ENCODE measurements around the gene CAB39L. TPM values are rescaled to one million over a fixed set of nuclear protein-coding genes. Genes with fewer than 3 reads are reported as not detected.

CAB39L gene
- total RNA-seq (2021) (3.6 and 4.0 TPM in 2 replicates), Bru-seq, nascent RNA (percentile 49 among the genes with signal in this experiment), BruChase-seq, experiment 1, labeled RNA remaining after a 2-hour chase (percentile 48 among the genes with signal in this experiment), BruChase-seq, experiment 2, labeled RNA remaining after a 6-hour chase (percentile 50 among the genes with signal in this experiment)
- long read RNA-seq, transcript CAB39L-205 (11 exons, 2,416 nt) = major isoform, 6 of 13 reads
- long read RNA-seq, partial matches to known transcripts = 0 of 13 reads
- long read RNA-seq, other reads (novel, unspliced or antisense) = 7 of 13 reads

DNA sequence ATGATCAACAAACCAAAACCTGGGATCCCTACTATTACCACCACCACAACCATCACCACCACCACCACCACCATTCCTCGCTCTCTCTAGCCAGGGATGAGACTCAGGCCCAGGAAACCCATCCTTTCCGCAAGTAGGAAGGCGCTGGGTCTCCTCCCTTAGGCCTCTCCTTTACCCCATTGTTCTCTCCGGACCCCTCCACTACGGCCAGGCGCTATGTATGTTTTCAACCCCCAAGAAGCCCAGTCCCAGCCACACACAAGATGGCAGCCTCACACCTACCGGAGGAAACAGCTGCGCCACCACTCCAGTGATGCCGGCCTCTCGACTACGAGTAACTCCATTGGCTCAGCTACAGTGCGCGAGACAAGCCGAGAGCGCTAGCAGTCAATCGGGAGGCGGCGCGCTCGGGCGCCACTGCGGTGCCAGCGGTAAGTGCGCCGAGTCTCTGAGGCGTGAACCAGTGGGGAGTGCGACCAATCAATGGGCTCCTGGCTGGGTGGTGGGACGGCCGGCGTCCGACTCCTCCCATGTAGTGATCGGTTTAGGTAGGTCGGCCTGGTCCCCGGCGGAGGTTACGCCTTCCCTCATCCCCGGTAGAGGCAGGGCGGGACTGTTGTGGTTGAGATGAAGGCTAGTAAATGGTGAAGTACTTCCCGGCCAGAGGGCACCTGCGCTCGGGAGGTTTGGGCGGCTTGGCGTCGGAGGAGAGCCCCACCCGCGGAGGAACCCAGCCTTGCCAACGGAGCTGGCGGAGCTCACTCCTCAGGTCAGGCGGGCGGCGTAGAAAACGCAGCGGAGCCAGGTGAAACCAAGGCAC lies at the start of gene CAB39L, which contains the start of gene SETDB2:
CAB39L (minus strand) TSS at position 361 of the 820 bp plus-strand sequence. CDS start 61,154 bp downstream, outside the sequence.
SETDB2 (plus strand) TSS at position 571 of the 820 bp plus-strand sequence. CDS start 7,620 bp downstream, outside the sequence.
- no TSS peak for BruUV-seq (replicated peaks)
- no peaks in the 10 kb centered on the region for H3K27me3 ChIP-seq (replicated peaks; ENCODE audit: insufficient read depth, low read depth, low read length, poor library complexity)
- intact Hi-C loops (cut with micrococcal nuclease; ENCODE audit: unreplicated experiment) = loop anchor here (10.0 kb wide), 1 partner anchor 161 kb away; no protein-coding TSS in a partner anchor
- peak; percentile 99 for DNase-seq (ENCODE audit: low spot score)
- peak within 1 kb of the TSS; percentile 75 for H3K27ac ChIP-seq (ENCODE audit: low read depth, low read length, poor library complexity, severe bottlenecking)
- TF ChIP-seq, protein P1, sequence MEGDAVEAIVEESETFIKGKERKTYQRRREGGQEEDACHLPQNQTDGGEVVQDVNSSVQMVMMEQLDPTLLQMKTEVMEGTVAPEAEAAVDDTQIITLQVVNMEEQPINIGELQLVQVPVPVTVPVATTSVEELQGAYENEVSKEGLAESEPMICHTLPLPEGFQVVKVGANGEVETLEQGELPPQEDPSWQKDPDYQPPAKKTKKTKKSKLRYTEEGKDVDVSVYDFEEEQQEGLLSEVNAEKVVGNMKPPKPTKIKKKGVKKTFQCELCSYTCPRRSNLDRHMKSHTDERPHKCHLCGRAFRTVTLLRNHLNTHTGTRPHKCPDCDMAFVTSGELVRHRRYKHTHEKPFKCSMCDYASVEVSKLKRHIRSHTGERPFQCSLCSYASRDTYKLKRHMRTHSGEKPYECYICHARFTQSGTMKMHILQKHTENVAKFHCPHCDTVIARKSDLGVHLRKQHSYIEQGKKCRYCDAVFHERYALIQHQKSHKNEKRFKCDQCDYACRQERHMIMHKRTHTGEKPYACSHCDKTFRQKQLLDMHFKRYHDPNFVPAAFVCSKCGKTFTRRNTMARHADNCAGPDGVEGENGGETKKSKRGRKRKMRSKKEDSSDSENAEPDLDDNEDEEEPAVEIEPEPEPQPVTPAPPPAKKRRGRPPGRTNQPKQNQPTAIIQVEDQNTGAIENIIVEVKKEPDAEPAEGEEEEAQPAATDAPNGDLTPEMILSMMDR (conservative IDR thresholded peaks at IDR 0.05; ENCODE audit: low read depth, low read length) = peak; percentile 51; the same call in 1 of the 2 replicates
- TF ChIP-seq EZH2 (IDR thresholded peaks at IDR 0.05; ENCODE audit: borderline replicate concordance, low read depth, low read length, poor library complexity, severe bottlenecking) = no peak
- POLR2A ChIA-PET (ENCODE audit: low non-redundant PET) = interaction anchor here (0.6 kb wide), 2 partner anchors 67 to 247 kb away, joined by 3 to 14 read pairs; no protein-coding TSS in a partner anchor
- H3K36me3 ChIP-seq (ENCODE audit: insufficient read depth, low read length, poor library complexity, severe bottlenecking) = no peaks in the 10 kb centered on the region
- H3K9me3 ChIP-seq (ENCODE audit: low read depth, low read length, poor library complexity, severe bottlenecking) = no peaks in the 10 kb centered on the region
- H3K4me3 ChIP-seq (ENCODE audit: low read depth, low read length, poor library complexity, severe bottlenecking) = peak within 1 kb of the TSS; percentile 82
- CTCF ChIA-PET = no interaction called here
- H3K4me1 ChIP-seq (ENCODE audit: insufficient read depth, low read length, poor library complexity, severe bottlenecking) = peaks cover 5% of the 10 kb centered on the region

DNA sequence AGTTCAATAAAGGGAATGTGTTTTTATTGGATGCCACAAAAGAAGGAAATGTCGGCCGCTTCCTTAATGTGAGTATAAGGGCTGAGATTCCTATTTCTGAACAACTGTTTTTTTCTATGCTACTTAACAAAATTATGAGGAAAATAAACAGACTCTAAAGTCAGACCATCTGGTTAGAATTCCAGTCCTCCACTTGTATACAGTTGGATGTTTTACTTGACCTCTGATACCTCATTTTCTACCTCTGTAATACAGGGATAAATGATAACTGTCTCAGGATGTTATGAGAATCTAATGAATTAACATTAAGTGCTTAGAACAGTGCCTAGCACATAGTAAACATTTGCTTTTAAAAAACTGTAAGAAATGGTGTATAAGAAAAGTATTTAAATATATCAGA lies 44.7 kb upstream of the CAB39L start:
- Histone ChIP-seq H3K27ac (ENCODE audit: low read depth, low read length, poor library complexity, severe bottlenecking) (no peak overlapping the region), H3K4me1 (ENCODE audit: insufficient read depth, low read length, poor library complexity, severe bottlenecking) (no peaks in the 10 kb centered on the region), H3K9me3 (ENCODE audit: low read depth, low read length, poor library complexity, severe bottlenecking) (no peaks in the 10 kb centered on the region), H3K4me3 (ENCODE audit: low read depth, low read length, poor library complexity, severe bottlenecking) (no peak overlapping the region), H3K36me3 (ENCODE audit: insufficient read depth, low read length, poor library complexity, severe bottlenecking) (no peaks in the 10 kb centered on the region), H3K27me3 (replicated peaks; ENCODE audit: insufficient read depth, low read depth, low read length, poor library complexity) (no peaks in the 10 kb centered on the region)
- ChIA-PET POLR2A (ENCODE audit: low non-redundant PET) (no interaction called here), CTCF (no interaction called here)
- no peak for DNase-seq (ENCODE audit: low spot score)
- BruUV-seq (replicated peaks) = no TSS peak
- intact Hi-C loops (cut with micrococcal nuclease; ENCODE audit: unreplicated experiment) = no loop called here
- TF ChIP-seq EZH2 (IDR thresholded peaks at IDR 0.05; ENCODE audit: borderline replicate concordance, low read depth, low read length, poor library complexity, severe bottlenecking) = no peak
- TF ChIP-seq, protein P1 (conservative IDR thresholded peaks at IDR 0.05; ENCODE audit: low read depth, low read length) = no peak

DNA sequence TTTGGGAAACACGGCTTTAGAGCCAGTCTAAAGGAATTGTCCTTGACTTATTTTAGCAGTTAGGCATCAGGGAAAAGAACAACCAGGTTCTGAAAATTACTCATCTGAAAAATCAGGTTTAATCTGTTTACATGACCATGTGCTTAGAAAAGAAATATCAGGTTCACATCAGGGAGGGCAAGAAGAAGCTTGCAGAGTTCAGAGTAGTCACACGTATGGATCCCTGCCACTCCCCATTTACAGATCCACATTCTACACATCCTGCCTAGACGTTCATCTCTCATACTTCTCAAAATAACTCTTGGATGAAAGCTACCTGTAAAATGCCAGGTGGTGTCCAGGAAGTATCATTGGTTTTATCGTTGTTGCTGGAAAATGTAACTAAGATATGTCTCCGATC lies 37.9 kb upstream of the CAB39L start:
- no peaks in the 10 kb centered on the region for H3K36me3 ChIP-seq (ENCODE audit: insufficient read depth, low read length, poor library complexity, severe bottlenecking)
- BruUV-seq (replicated peaks) = no TSS peak
- intact Hi-C loops (cut with micrococcal nuclease; ENCODE audit: unreplicated experiment) = no loop called here

More for the DNA sequence above, 37.9 kb upstream of the CAB39L start:
- TF ChIP-seq, protein P1 (conservative IDR thresholded peaks at IDR 0.05; ENCODE audit: low read depth, low read length) = no peak
- no peak for TF ChIP-seq EZH2 (IDR thresholded peaks at IDR 0.05; ENCODE audit: borderline replicate concordance, low read depth, low read length, poor library complexity, severe bottlenecking)
- DNase-seq (ENCODE audit: low spot score) = no peak
- Histone ChIP-seq H3K27me3 (replicated peaks; ENCODE audit: insufficient read depth, low read depth, low read length, poor library complexity) (no peaks in the 10 kb centered on the region), H3K4me1 (ENCODE audit: insufficient read depth, low read length, poor library complexity, severe bottlenecking) (no peaks in the 10 kb centered on the region), H3K27ac (ENCODE audit: low read depth, low read length, poor library complexity, severe bottlenecking) (no peak overlapping the region), H3K4me3 (ENCODE audit: low read depth, low read length, poor library complexity, severe bottlenecking) (no peak overlapping the region), H3K9me3 (ENCODE audit: low read depth, low read length, poor library complexity, severe bottlenecking) (no peaks in the 10 kb centered on the region)
- CTCF ChIA-PET = no interaction called here
- POLR2A ChIA-PET (ENCODE audit: low non-redundant PET) = no interaction called here
